Heart left ventricle (tissue), 13 donors: ENCODE results near the gene STXBP5.

Experiments used
- CTCF ChIP-seq, 12 donors: fragments of 200-600 bp; sonication (generic) in 4 of 12; IDR thresholded peaks; one replicate each; pipeline versions ENCODE4 v1.5.0 to v1.8.0; 2018 to 2022; ENCODE audit warnings: antibody characterized with exemption in 12 of 12, mild to moderate bottlenecking in 5 of 12
- POLR2A ChIP-seq, 2 donors: fragments of 450-650 bp; IDR thresholded peaks; one replicate each; pipeline ENCODE4 v1.6.1; 2017; ENCODE audit warnings: antibody characterized with exemption in 2 of 2, mild to moderate bottlenecking in 2 of 2, moderate library complexity in 2 of 2
- donor health status: ischemic (EF 13 %, LVEDD 7.1; RV severe dilation, severe dysfunction).
- donor health status: DM: no; HTN: yes; CAD: no.
- donor health status: DM: no; HTN: no; CAD: no.
- donor health status: ischemic (EF 25% LVEDD 6.9; RV normal size, moderate dysfunction).
- donor health status: ischemic (EF 25% LVEDD 5.7; RV mildly dilated, moderate dysfunction).
- donor health status: ischemic (EF 35%, LVEDD 5.7; RV mildly dilated, moderate dysfunction).
- donor health status: nonischemic (EF 11% LVEDD 7.7; RV severe dilation, severe dysfunction).
- donor health status: DM: yes; HTN: yes; CAD: no.
- donor health status: PGD.
- donor health status: ischemic (EF 29% LVEDD 5.4; RV normal size, mild dysfunction).
- donor health status: nonischemic (EF 23%, LVEDD 6.1; RV moderate dilation, normal function).

- TF ChIP-seq POLR2A (IDR thresholded peaks at IDR 0.05) (no peak), CTCF (IDR thresholded peaks at IDR 0.05) (no peak)
Measured at GRCh38 chr6:147227770-147228320, 23.6 kb downstream of the STXBP5 start.
